Measurements from ENCODE around the gene NUCKS1. TPM values are rescaled to one million over a fixed set of nuclear protein-coding genes. Genes with fewer than 3 reads are reported as not detected.

Gene NUCKS1
- total RNA-seq, 1 experiment from 2014 or later, result 427 TPM

DNA sequence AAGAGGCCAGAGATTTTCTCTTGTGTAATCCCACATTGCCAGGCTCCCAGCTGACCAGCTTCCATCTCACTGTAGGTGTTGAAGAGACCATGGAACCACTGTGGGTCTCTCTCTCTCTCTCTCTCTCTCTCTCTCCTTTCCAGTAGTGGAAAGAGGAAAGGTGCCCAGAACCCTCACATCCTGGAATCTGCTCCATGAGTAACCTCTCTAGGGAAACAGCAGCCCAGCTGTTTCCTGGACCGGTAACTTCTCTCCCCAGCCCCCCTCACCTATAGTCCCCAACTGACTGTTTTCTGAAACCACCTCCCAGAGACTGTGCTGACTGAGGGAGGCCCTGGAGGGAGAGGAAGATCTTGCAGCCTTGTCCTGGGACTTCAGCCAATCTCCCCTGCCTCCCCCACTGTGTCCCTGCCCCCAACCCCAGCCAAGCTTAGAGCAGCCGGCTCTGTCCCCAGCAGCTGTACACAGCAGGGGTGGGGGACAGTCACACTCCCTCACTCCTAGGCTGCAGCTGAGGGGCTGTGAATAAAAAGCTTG is 49.0 kb downstream of the NUCKS1 start:
- H3K27ac Mint-ChIP-seq, result peak overlapping the region in 1 of 3 experiments; percentile 57; a peak in 3 of 7 replicates
- Histone ChIP-seq H4K91ac (ENCODE audit: insufficient read length, low read depth, low read length) (no peak overlapping the region), H2AK5ac (ENCODE audit: insufficient read length, low read length) (no peak overlapping the region), H3K14ac (ENCODE audit: insufficient read depth, low read length) (no peak overlapping the region), H3K27ac (ENCODE audit: insufficient read length, low read depth, low read length) (no peak overlapping the region), H3K18ac (ENCODE audit: insufficient read length, low read depth, low read length) (no peak overlapping the region), H2BK20ac (ENCODE audit: low read depth, low read length, poor library complexity, severe bottlenecking) (no peak overlapping the region), H3K23ac (ENCODE audit: insufficient read length, low read depth, low read length) (no peak overlapping the region), H2BK12ac (ENCODE audit: insufficient read length, low read depth, low read length) (no peak overlapping the region), H2BK5ac (ENCODE audit: insufficient read length, low read length) (no peak overlapping the region), H3K27me3 (ENCODE audit: insufficient read depth, low read length) (no peaks in the 10 kb centered on the region), H3K9ac (ENCODE audit: extremely low read depth, insufficient read length, low read length) (no peak overlapping the region), H3T11ph (ENCODE audit: low read length) (no peak overlapping the region), H3K79me2 (ENCODE audit: insufficient read depth, low read length) (no peaks in the 10 kb centered on the region), H3K56ac (ENCODE audit: insufficient read length, low read depth, low read length) (no peak overlapping the region), H3K4me2 (ENCODE audit: insufficient read depth, insufficient read length, low read length) (no peak overlapping the region), H3K4ac (ENCODE audit: low read depth, low read length) (no peak overlapping the region), H3K4me1 (ENCODE audit: insufficient read depth, low read length) (peaks cover 6% of the 10 kb centered on the region), H2BK15ac (ENCODE audit: low read depth, low read length) (no peak overlapping the region), H3K9me3 (ENCODE audit: control insufficient read depth, low read depth, low read length) (no peaks in the 10 kb centered on the region), H4K8ac (replicated peaks; ENCODE audit: insufficient read length, low read depth, low read length) (no peak overlapping the region), H2AFZ (ENCODE audit: low read length) (no peak overlapping the region), H4K20me1 (ENCODE audit: control insufficient read depth, insufficient read depth, insufficient read length) (no peaks in the 10 kb centered on the region), H4K5ac (ENCODE audit: insufficient read length, low read depth, low read length) (no peak overlapping the region), H3K79me1 (ENCODE audit: insufficient read depth, low read depth, low read length, poor library complexity, severe bottlenecking) (no peaks in the 10 kb centered on the region), H3K23me2 (ENCODE audit: insufficient read length, low read depth, low read length, poor library complexity, severe bottlenecking) (no peaks in the 10 kb centered on the region), H2BK120ac (ENCODE audit: low read depth, low read length, poor library complexity, severe bottlenecking) (no peak overlapping the region)
- H3K4me3 Mint-ChIP-seq, result no peak overlapping the region; a peak in 1 of 5 replicates
- peak; percentile 51 for DNase-seq
- no CpG with 5 or more reads among the region's 2 CpGs for WGBS (ENCODE audit: extremely low coverage, insufficient read length, low lambda C conversion rate)
- TF ChIP-seq, protein P1, sequence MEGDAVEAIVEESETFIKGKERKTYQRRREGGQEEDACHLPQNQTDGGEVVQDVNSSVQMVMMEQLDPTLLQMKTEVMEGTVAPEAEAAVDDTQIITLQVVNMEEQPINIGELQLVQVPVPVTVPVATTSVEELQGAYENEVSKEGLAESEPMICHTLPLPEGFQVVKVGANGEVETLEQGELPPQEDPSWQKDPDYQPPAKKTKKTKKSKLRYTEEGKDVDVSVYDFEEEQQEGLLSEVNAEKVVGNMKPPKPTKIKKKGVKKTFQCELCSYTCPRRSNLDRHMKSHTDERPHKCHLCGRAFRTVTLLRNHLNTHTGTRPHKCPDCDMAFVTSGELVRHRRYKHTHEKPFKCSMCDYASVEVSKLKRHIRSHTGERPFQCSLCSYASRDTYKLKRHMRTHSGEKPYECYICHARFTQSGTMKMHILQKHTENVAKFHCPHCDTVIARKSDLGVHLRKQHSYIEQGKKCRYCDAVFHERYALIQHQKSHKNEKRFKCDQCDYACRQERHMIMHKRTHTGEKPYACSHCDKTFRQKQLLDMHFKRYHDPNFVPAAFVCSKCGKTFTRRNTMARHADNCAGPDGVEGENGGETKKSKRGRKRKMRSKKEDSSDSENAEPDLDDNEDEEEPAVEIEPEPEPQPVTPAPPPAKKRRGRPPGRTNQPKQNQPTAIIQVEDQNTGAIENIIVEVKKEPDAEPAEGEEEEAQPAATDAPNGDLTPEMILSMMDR (conservative IDR thresholded peaks at IDR 0.05), result no peak
- H3K36me3 Mint-ChIP-seq (ENCODE audit: insufficient read depth in 1 of 3, low read depth in 3 of 3), result peaks cover 0 to 2% (median 0%) of the 10 kb centered on the region in 3 experiments; a peak in 2 of 7 replicates
- H3K27me3 Mint-ChIP-seq (ENCODE audit: low read depth), result peaks cover 2% of the 10 kb centered on the region; the same call in 1 of the 2 replicates
- no peaks in the 10 kb centered on the region for H3K9me3 Mint-ChIP-seq
- H3K4me1 Mint-ChIP-seq, result peaks cover 30 to 37% of the 10 kb centered on the region in 2 experiments

Measured in H9 (cell line).